IPS-18a (cell line): ENCODE measurements around the gene APH1B.
"Not testable (repeated sequence)": the region's sequence is repeated elsewhere in the genome, so short reads cannot be mapped to it uniquely, and the experiment has no call there.

Experiments
- H3K27ac ChIP-seq: one replicate; pipeline ENCODE4 v1.5.1; 2013; ENCODE audit warnings: low read length
- H3K27me3 ChIP-seq: one replicate; pipeline ENCODE4 v1.6.1; 2013; ENCODE audit warnings: mild to moderate bottlenecking, low read length; ENCODE audit not compliant: control insufficient read depth, insufficient read depth
- H3K36me3 ChIP-seq: one replicate; pipeline ENCODE4 v1.6.1; 2013; ENCODE audit warnings: low read depth, low read length; ENCODE audit not compliant: control insufficient read depth
- H3K4me1 ChIP-seq: one replicate; pipeline ENCODE4 v1.6.1; 2013; ENCODE audit warnings: low read depth, low read length; ENCODE audit not compliant: control insufficient read depth
- H3K4me3 ChIP-seq: one replicate; pipeline ENCODE4 v1.5.1; 2013; ENCODE audit warnings: low read length
- H3K9ac ChIP-seq: one replicate; pipeline ENCODE4 v1.6.1; 2013; ENCODE audit warnings: mild to moderate bottlenecking, low read length, moderate library complexity
- H3K9me3 ChIP-seq: one replicate; pipeline ENCODE4 v1.6.1; 2013; ENCODE audit warnings: low read depth, low read length; ENCODE audit not compliant: control insufficient read depth

The APH1B gene

DNA sequence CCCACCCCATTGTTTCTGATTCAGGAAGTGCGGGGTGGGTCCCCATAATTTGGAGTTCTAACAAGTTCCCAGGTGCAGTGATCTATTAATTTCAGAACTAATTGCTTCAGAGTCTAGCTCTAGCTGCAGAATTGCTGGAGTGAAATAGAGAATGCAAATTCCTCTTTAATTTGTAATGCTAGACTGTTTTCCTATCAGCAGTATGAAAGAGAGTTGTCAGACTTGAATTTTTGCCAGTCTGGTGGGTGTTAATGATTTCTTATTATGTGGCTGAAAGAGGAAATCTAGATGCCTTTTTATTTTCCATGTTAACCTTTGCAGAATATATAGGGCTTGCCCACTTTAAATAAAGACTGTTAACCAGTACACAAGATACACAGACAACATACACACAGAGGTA, 23.7 kb downstream of the APH1B start:
- no peaks in the 10 kb centered on the region for H3K36me3 ChIP-seq
- no peak overlapping the region for H3K9ac ChIP-seq
- H3K27me3 ChIP-seq: no peaks in the 10 kb centered on the region
- no peak overlapping the region for H3K4me3 ChIP-seq
- H3K4me1 ChIP-seq: no peaks in the 10 kb centered on the region
- no peak overlapping the region for H3K27ac ChIP-seq
- no peaks in the 10 kb centered on the region for H3K9me3 ChIP-seq

DNA sequence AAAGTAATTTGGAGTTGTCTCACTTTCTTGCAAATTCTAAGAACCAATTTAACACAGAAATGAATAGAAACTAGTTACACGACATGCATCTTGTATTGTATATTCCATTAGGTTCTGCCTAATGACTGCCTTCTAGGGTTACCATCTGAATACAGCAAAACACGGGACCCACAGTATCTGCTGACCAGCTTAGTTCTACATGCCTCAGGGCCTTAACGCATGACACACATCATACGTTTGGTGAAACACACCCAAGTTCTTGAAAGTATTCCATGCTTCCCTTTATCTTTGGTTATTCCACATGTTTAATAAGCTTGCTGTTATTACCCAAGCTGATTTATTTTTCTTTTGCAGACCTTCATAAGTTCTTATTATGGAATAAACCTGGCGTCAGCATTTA, 27.9 kb downstream of the APH1B start:
- H3K9me3 ChIP-seq: no peaks in the 10 kb centered on the region
- no peak overlapping the region for H3K4me3 ChIP-seq
- H3K27ac ChIP-seq: no peak overlapping the region
- H3K36me3 ChIP-seq: no peaks in the 10 kb centered on the region
- H3K27me3 ChIP-seq: no peaks in the 10 kb centered on the region
- no peak overlapping the region for H3K9ac ChIP-seq
- H3K4me1 ChIP-seq: no peaks in the 10 kb centered on the region

DNA sequence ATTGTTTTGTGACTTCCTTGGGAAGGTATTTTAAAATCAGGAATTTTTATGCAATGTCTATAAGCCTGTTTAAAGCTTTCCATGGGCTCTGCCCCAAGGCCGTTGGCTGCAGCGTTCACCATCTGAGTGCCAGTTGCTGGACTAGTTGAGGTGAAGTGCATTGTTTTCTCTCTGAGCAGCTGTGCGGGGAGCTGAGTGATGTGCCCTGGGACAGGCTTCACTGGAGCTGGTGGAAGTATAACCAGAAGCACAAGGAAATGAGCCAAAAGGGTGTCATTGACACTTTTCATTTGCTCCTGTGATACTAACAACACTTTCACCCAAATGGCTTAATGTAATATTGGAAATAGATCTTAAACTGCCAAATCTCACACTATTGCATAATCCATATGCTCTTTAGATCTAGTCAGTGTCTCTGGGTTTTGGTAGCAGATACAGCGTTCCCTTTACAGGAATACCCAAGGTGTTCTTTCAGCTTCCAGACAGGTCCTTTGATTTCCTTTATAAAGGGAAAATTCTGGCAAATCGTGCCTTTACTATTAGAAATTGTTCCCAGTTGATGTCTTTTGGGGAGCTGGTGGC, 29.2 kb downstream of the APH1B start:
- Histone ChIP-seq H3K27ac (no peak overlapping the region), H3K4me3 (no peak overlapping the region), H3K4me1 (peaks cover 5% of the 10 kb centered on the region), H3K36me3 (no peaks in the 10 kb centered on the region), H3K27me3 (no peaks in the 10 kb centered on the region), H3K9ac (no peak overlapping the region), H3K9me3 (no peaks in the 10 kb centered on the region)

DNA sequence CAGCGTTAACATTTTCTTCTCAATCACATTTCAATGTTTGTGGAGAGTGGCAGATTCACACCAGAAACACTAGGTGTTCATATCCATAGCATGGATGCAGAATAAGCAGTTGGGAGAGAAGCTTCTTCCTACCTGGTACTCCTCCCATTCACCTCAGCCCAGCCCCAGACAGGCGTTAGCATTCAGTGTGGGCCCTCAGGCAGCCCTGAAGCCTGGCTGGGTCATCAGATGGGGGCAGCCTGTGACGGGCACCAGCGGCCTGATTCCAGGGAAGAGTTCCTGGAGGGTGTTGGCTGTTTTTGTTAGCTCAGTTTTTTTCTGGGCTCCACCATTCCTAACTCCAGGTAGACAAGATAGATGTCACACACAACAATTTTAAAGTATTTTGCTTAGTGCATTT, 31.1 kb downstream of the APH1B start:
- Histone ChIP-seq H3K9me3 (no peaks in the 10 kb centered on the region), H3K4me1 (peaks cover 19% of the 10 kb centered on the region), H3K27ac (no peak overlapping the region), H3K36me3 (no peaks in the 10 kb centered on the region), H3K9ac (no peak overlapping the region), H3K27me3 (no peaks in the 10 kb centered on the region), H3K4me3 (no peak overlapping the region)

DNA sequence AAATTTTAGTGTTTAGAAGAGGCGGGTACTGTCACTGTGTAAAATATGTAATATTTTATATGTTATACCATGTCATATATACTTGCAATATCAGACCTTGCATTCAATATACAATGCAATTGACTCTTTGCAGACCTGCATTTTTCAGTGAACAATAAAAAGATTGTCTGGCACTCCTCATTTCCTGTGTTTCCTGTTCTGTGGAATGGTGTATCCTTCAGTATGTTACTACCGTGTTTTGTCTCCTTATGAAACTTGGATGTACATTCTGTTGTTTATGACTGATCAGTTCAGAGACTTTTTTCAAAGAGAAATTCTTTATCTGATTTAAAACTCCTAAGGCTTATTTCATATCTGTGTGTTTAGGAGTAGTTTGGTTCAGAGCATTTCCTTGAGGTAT, 31.5 kb downstream of the APH1B start:
- Histone ChIP-seq H3K36me3 (no peaks in the 10 kb centered on the region), H3K27me3 (no peaks in the 10 kb centered on the region), H3K9me3 (no peaks in the 10 kb centered on the region), H3K27ac (no peak overlapping the region), H3K4me3 (no peak overlapping the region), H3K9ac (no peak overlapping the region), H3K4me1 (peaks cover 23% of the 10 kb centered on the region)

DNA sequence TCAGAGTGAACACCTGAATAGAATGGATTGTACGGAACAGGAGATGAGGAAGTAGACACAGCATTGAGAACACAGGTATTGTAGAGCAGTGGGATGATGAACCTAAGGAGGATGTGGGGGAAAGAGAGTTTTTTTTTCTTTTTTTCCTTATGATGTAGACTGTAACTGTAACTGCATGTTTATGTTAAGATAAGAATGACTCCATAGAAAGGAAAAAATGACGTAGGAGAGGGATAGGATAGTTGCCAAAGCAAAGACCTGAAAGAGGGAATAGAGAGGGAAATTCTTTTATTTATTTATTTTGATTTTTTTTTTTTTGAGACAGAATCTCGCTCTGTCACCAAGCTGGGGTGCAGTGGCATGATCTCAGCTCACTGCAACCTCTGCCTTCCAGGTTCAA, 33.2 kb downstream of the APH1B start:
- Histone ChIP-seq H3K27ac (no peak overlapping the region), H3K36me3 (no peaks in the 10 kb centered on the region), H3K9me3 (no peaks in the 10 kb centered on the region), H3K9ac (no peak overlapping the region), H3K4me1 (peaks cover 33% of the 10 kb centered on the region), H3K27me3 (no peaks in the 10 kb centered on the region), H3K4me3 (no peak overlapping the region)

DNA sequence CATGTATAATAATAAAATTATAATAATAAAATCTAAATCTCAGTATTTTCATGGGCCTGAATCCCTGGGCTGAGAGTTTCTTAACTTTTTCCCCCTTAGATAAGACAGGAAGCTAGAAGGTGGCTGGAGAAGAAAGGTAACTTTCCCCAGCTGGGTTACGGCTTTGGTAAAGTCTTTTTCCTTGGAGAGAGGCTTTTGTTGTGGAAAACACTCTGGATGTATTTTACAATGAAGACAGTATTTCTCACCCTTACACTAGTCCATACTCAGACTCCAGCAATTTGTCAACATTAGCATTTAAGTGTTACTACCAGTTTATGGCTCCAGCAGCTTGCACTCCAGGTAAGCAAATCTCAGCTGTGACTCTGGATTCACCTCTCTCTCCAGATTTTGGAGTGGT, 34.9 kb downstream of the APH1B start:
- H3K4me1 ChIP-seq: peaks cover 38% of the 10 kb centered on the region
- no peaks in the 10 kb centered on the region for H3K36me3 ChIP-seq
- H3K27ac ChIP-seq: no peak overlapping the region
- no peak overlapping the region for H3K9ac ChIP-seq
- no peaks in the 10 kb centered on the region for H3K9me3 ChIP-seq
- no peaks in the 10 kb centered on the region for H3K27me3 ChIP-seq
- H3K4me3 ChIP-seq: no peak overlapping the region

DNA sequence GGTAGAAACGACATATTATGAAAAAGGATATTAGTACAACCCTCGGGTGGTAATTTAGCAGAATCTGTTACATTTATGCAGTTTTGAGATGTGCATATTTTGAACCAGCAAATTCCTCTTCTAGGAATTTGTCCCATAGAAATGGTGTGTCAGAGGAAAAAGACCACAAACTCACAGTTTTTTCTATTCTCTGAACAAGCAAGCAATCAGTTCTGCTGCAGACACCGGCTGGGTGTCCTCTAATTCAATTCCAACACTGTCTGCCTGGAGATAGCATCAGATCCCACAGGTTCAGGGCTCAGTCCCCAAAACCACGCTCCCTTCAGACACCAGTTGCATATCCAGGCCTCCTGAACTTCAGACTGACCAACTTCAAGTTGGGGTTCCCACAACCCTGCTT, 36.4 kb downstream of the APH1B start:
- no peak overlapping the region for H3K9ac ChIP-seq
- no peaks in the 10 kb centered on the region for H3K36me3 ChIP-seq
- H3K4me3 ChIP-seq: no peak overlapping the region
- peaks cover 38% of the 10 kb centered on the region for H3K4me1 ChIP-seq
- no peaks in the 10 kb centered on the region for H3K9me3 ChIP-seq
- no peak overlapping the region for H3K27ac ChIP-seq
- no peaks in the 10 kb centered on the region for H3K27me3 ChIP-seq

DNA sequence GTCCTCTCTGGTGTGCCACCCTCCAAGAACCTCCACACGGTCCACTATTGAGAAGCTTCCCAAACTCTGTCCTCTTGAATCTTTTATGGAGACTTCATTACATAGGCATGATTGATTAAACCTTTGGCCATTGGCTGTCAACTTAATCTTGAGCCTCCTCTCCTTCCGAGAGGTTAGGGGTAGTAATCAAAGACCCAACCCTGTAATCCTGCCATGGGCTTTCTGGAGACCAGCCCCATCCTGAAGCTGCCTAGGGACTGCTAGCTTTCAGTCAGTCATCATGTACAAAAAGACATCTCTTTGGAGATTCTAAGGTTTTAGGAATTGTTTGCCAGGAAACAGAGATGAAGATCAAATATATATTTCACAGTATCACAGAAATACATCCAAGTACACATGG, 37.0 kb downstream of the APH1B start:
- H3K4me3 ChIP-seq: no peak overlapping the region
- H3K36me3 ChIP-seq: no peaks in the 10 kb centered on the region
- no peak overlapping the region for H3K9ac ChIP-seq
- no peaks in the 10 kb centered on the region for H3K9me3 ChIP-seq
- H3K27me3 ChIP-seq: no peaks in the 10 kb centered on the region
- H3K4me1 ChIP-seq: peaks cover 38% of the 10 kb centered on the region
- no peak overlapping the region for H3K27ac ChIP-seq

DNA sequence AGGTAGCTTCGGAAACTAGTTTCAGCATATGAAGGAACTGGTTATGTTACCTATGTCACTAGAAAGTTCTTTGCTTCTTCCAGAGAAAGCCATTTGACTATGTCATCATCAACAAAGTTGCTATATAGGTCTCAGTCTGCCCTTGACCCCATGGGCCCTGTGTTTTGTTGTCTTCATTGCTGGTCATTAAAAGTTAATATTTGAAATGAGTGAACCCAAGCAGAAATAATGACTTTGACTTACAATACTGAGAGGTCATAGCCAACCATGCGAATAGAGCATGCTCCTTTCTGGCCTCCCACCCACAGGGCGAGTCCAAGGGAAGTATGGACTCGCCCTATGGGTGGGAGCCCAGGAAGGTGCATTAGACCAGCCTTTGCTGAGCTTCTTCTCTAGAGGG, 40.9 kb downstream of the APH1B start:
- Histone ChIP-seq H3K36me3 (no peaks in the 10 kb centered on the region), H3K9ac (no peak overlapping the region), H3K27me3 (no peaks in the 10 kb centered on the region), H3K9me3 (no peaks in the 10 kb centered on the region), H3K4me3 (no peak overlapping the region), H3K27ac (no peak overlapping the region), H3K4me1 (peaks cover 22% of the 10 kb centered on the region)

DNA sequence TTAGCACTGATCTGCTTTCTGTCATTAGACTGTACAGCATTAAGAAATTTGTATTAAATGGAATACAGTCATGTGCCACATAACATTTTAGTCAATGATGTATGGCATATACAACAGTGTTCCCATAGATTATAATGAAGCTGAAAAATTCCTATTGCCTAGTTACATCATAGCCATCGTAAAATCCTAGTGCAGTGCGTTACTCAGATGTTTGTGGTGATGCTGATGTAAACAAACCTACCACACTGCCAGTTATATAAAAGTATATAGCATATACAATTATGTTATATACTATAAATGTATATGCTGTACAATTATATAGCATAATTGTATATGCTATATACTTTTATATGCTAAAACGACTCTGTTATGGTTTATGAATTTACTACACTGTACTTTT, 41.7 kb downstream of the APH1B start:
- peaks cover 21% of the 10 kb centered on the region for H3K4me1 ChIP-seq
- no peak overlapping the region for H3K27ac ChIP-seq
- no peaks in the 10 kb centered on the region for H3K27me3 ChIP-seq
- no peak overlapping the region for H3K4me3 ChIP-seq
- H3K9ac ChIP-seq: no peak overlapping the region
- no peaks in the 10 kb centered on the region for H3K36me3 ChIP-seq
- no peaks in the 10 kb centered on the region for H3K9me3 ChIP-seq

DNA sequence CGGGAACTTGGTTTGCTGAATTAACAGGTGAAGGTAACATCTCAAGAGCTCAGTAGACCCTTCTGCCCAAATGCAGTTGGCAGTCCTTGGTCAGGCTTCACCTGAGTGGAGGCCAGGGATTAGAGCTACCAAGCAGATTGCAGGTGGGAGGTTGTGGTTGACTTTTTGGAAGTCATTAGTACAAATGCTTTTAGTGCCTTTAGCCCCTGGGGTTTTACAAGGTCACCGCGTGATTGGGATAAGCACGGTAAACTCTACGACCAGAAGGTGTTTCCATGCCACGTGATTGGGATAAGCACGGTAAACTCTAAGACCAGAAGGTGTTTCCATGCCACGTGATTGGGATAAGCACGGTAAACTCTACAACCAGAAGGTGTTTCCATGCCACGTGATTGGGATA, 43.0 kb downstream of the APH1B start:
- not testable (repeated sequence) for H3K9ac ChIP-seq, H3K4me3 ChIP-seq, H3K27me3 ChIP-seq, H3K27ac ChIP-seq, H3K9me3 ChIP-seq, H3K36me3 ChIP-seq
- H3K4me1 ChIP-seq: peaks cover 12% of the 10 kb centered on the region
